ENCODE measurements around the gene TRABD2B. TPM values are rescaled to one million over a fixed set of nuclear protein-coding genes. Genes with fewer than 3 reads are reported as not detected.

Gene TRABD2B
- total RNA-seq, 1 donor from 2014 or later: 1.4 TPM

GRCh38 chr1:47918257-47918867 is 78.8 kb downstream of the TRABD2B start:
- no peaks in the 10 kb centered on the region for H3K9me3 ChIP-seq (replicated peaks)
- no peak overlapping the region for H3K4me3 ChIP-seq
- intact Hi-C loops (cut with micrococcal nuclease): no loop called here
- H3K27ac ChIP-seq (replicated peaks): no peak overlapping the region
- DNase-seq: no peak
- H3K36me3 ChIP-seq: no peaks in the 10 kb centered on the region
- TF ChIP-seq CTCF (IDR thresholded peaks at IDR 0.05; ENCODE audit: borderline replicate concordance): no peak
- peaks cover 10% of the 10 kb centered on the region for H3K4me1 ChIP-seq
- H3K27me3 ChIP-seq (ENCODE audit: low read depth): peaks cover 17% of the 10 kb centered on the region

GRCh38 chr1:47917687-47918086 is 79.5 kb downstream of the TRABD2B start:
- H3K4me1 ChIP-seq: peaks cover 10% of the 10 kb centered on the region
- TF ChIP-seq CTCF (IDR thresholded peaks at IDR 0.05; ENCODE audit: borderline replicate concordance): no peak
- H3K36me3 ChIP-seq: no peaks in the 10 kb centered on the region
- H3K4me3 ChIP-seq: no peak overlapping the region
- no peak overlapping the region for H3K27ac ChIP-seq (replicated peaks)
- peaks cover 23% of the 10 kb centered on the region for H3K27me3 ChIP-seq (ENCODE audit: low read depth)
- intact Hi-C loops (cut with micrococcal nuclease): no loop called here
- DNase-seq: no peak
- no peaks in the 10 kb centered on the region for H3K9me3 ChIP-seq (replicated peaks)

GRCh38 chr1:47915677-47916353 is 81.4 kb downstream of the TRABD2B start:
- H3K4me3 ChIP-seq: no peak overlapping the region
- H3K9me3 ChIP-seq (replicated peaks): no peaks in the 10 kb centered on the region
- H3K27ac ChIP-seq (replicated peaks): no peak overlapping the region
- H3K36me3 ChIP-seq: no peaks in the 10 kb centered on the region
- no peak for DNase-seq
- intact Hi-C loops (cut with micrococcal nuclease): no loop called here
- H3K4me1 ChIP-seq: peaks cover 10% of the 10 kb centered on the region
- no peak for TF ChIP-seq CTCF (IDR thresholded peaks at IDR 0.05; ENCODE audit: borderline replicate concordance)
- peaks cover 32% of the 10 kb centered on the region for H3K27me3 ChIP-seq (ENCODE audit: low read depth)

GRCh38 chr1:47914952-47915676 is 82.1 kb downstream of the TRABD2B start:
- TF ChIP-seq CTCF (IDR thresholded peaks at IDR 0.05; ENCODE audit: borderline replicate concordance): no peak
- peaks cover 10% of the 10 kb centered on the region for H3K4me1 ChIP-seq
- peaks cover 37% of the 10 kb centered on the region for H3K27me3 ChIP-seq (ENCODE audit: low read depth)
- no peaks in the 10 kb centered on the region for H3K9me3 ChIP-seq (replicated peaks)
- H3K4me3 ChIP-seq: no peak overlapping the region
- no peak overlapping the region for H3K27ac ChIP-seq (replicated peaks)
- no peaks in the 10 kb centered on the region for H3K36me3 ChIP-seq
- no peak for DNase-seq
- intact Hi-C loops (cut with micrococcal nuclease): no loop called here

- Histone ChIP-seq H3K4me1 (peaks cover 10% of the 10 kb centered on the region), H3K36me3 (no peaks in the 10 kb centered on the region), H3K27me3 (ENCODE audit: low read depth) (peaks cover 40% of the 10 kb centered on the region), H3K9me3 (replicated peaks) (no peaks in the 10 kb centered on the region), H3K27ac (replicated peaks) (no peak overlapping the region), H3K4me3 (no peak overlapping the region)
- intact Hi-C loops (cut with micrococcal nuclease): no loop called here
- TF ChIP-seq CTCF (IDR thresholded peaks at IDR 0.05; ENCODE audit: borderline replicate concordance): no peak
- no peak for DNase-seq
Observed at GRCh38 chr1:47914218-47914938, 82.8 kb downstream of the TRABD2B start.
